ENCODE measurements around the gene ADARB1.

The ADARB1 gene

DNA sequence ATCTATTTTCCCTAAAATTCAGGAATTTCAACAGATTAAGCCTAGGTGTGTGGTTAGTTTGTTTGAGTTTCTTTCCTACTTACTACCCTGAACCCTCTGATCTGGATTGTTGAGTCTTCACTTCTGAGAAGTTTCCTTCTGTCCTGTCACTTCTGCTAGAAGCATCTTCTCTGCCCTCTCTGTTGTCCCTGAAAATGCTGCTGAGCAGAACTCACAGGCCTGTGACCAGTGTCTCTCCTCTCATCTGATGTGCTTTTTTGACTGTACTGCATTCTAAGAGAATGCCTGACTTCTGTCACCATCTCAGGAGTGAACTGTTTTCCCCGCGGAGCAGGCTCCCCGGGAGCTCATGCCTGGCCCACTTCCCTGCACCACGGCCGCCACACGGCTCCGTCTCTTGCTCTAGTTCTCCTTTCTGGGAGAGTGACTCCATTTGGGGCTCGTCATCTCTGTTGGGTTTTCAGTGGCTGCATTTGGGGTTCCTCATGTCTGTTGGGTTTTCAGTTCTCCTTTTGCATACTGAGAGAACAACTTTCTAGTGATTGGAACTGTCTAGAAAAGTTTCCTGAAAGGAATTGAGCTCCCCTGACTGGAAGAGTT lies 135.4 kb downstream of the ADARB1 start:
- no peak for DNase-seq

DNA sequence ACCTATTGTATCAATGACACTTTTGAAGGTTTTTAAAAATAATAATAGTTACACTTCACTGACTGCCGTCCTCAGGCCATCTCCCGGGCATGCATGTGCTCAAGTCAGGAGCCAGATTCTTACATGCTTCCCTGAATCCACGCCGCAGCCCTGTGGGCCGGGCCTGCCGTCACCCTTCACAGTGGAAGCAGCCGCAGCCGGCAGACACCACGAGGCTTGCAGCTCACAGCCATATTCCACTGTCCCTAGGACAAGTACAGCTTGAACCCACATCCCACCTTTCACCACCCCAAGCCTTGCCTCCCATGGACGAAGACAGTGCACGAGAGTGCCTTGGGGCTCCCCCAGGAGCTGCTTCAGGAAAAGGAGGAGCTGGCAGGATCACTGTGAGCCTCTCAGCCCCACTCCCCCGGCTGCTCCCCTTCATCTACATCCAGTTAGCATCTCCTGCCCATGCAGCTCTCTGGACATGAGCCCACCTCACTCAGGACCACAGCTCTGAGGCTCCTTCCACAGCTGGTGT lies 136.1 kb downstream of the ADARB1 start:
- no peak for DNase-seq

DNA sequence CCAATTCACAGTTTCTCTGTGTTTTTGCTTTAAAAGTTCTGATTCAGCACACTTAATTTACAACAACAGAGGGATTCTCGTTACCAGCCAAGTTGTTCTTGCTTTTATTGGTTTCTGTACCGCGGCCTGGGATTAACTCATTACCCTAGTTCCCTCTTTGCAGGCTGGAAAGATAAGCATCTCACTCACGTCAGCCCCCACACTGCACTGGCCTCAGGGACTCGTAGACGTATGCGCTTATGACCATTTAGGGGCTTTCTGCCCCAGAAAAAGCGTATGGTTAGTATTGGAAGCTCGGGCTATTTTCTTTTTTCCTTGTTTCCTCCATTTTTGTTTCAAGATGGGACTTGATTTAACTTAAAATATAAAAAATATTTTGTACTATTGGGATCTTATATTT lies 137.3 kb downstream of the ADARB1 start:
- DNase-seq, result no peak

GRCh38 chr21:45213392-45213791 lies 139.0 kb downstream of the ADARB1 start:
- no peak for DNase-seq

DNA sequence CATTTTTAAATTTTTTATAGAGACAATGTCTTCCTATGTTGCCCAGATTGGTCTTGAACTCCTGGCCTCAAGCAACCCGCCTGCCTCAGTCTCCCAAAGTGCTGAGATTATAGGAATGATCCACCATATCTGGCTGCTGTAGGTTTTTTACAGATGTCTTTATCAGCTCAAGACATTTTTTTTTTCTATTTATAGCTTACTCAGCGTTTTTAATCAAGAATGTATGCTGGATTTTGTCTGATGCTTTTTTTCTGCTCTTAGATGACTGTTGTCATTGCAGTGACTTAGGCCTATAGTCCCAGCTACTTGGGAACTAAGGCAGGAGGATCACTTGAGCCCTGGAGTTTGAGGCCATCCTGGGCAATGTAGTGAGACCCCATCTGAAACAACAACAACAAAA lies 140.8 kb downstream of the ADARB1 start:
- DNase-seq, result no peak

DNA sequence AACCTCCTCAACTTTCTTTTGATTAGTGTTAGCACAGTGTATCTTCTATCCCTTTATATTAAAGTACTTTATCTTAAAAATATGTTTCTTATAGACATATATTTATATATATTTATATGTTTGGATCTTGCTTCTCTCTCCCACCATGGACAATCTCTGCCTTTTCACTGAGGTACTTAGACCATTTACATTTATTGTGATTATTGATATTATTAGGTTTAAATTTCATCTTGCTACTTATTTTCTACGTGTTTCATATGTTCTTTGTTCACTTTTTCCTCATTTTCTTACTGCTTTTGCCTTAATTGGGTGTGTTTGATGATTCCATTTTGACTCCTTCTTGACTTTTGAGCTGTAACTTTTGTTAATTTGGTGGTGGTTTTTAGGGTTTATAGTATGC lies 142.6 kb downstream of the ADARB1 start:
- DNase-seq, result no peak

DNA sequence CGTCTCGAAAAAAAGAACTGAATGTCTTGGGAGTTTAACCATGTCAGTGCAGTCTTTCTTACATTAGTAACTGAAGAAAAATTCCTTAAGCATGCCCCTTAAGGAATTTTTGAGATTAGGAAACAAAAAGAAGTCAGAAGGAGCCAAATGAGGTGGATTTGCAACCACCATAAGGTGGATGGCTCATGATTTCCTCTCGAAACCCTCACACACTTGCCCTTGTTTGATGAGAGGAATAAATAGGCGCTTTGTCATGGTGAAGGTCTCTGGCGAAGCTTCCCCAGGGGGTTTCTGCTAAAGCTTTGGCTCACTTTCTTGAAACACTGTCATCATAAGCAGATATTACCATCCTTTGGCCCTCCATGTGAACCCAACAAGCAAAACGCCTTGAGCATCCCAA lies 145.1 kb downstream of the ADARB1 start:
- no peak for DNase-seq

- no peak for DNase-seq
Measured at GRCh38 chr21:45220071-45220481, 145.7 kb downstream of the ADARB1 start.

DNA sequence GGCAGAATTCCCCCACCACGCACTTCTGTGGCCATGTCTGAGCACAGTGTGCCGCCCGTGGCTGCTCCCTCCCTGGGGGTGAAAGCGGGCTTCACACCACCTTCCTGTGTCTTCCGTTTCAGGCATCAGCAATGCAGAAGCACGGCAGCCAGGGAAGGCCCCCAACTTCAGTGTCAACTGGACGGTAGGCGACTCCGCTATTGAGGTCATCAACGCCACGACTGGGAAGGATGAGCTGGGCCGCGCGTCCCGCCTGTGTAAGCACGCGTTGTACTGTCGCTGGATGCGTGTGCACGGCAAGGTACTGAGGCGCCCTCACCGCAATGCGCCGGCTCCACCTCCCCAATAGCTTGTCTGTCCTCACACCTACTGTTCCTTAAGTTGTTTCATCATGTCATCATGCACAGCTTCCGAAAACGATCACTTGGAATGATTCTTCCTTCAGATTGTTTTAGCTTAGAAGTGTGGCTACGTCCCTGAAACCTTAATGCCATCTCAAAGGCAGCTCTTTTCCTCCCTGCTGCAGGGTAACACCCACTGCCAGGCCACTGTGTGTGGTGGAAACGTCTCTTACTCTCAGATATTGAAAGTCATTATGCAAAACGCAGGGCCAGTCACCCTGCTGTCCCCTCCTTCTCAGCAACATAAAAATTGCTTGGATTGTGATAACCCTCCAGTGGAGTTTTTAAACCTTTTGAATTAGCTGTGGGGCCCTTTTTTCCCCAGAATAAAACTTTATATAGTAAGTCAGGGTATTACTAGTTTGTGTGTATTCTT lies 146.5 kb downstream of the ADARB1 start:
- DNase-seq, result no peak

GRCh38 chr21:45222001-45222400 lies 147.6 kb downstream of the ADARB1 start:
- DNase-seq, result no peak

DNA sequence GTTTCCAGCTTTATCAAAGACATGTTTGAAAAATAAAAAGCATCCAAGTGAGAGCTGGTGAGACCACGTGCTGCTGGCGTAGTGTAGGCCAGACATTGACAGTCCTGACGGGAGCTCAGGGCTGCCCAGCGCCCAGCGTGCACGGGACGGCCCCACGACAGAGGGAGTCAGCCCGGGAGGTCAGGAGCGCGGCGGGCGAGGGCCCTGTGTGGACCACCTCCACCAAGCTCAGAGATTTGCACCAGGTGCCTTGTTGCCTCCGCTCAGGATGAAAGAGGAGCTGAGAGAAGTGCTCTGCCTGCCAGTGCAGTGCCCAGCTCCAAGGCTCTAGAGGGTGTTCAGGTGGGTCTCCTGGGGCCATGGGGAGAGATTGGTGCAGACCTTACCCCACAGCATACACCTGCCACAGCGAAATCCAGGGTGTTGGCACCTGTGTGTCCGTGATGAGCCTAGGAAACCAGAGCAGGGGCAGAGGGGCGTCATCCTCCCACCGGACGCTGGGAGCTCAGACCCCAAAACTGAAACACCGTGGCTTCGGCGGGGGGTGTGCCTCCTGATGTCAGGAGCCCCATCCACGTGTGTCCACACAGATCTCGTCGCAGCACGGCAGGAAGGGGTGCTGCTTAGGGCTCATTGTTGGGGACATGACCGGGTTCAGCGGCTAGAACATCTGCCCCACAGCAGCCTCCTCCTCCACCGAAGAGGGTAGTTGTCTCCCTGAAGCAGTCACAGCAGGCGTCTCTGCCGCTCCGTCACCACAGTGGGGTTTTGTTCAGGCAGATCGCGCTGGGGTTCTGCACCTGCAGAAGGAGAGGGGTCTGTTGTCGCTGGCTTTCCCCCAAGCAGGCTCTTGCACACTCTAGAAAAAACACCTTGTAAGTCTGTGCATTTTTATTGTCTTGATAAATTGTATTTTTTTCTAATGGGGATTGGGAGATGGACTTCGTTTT lies 149.1 kb downstream of the ADARB1 start:
- no peak for DNase-seq

DNA sequence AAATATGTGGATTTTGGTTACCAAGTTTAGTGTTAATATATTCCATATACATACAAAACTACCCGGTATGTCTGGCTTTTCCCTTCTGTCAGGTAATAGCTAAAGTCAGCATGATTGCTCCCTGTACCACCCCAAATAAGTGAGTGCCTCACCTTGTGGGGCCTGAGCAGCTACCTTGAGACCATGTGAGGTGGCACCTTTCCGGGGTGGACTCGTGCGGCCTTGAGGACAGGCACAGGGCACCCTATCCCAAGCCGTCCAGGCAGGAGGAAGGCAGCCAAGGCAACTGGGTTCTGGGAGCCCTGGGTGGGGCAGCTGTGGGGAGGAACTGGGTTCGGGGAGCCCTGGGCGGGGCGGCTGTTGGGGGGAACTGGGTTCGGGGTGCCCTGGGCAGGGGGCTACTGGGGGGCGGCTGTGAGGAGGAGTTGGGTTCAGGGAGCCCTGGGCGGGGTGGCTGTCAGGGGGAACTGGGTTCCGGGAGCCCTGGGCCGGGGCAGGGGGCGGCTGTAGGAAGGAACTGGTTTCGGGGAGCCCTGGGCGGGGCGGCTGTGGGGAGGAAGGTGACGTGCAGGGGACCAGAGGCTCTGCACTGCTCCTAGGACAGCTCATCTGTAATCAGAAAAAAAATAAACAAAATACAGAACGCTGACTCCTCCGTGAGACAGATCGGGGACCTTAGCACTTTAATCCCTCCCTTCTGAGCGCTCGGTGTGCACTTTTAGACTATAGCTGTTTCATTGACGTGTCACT lies 150.0 kb downstream of the ADARB1 start:
- no peak for DNase-seq

DNA sequence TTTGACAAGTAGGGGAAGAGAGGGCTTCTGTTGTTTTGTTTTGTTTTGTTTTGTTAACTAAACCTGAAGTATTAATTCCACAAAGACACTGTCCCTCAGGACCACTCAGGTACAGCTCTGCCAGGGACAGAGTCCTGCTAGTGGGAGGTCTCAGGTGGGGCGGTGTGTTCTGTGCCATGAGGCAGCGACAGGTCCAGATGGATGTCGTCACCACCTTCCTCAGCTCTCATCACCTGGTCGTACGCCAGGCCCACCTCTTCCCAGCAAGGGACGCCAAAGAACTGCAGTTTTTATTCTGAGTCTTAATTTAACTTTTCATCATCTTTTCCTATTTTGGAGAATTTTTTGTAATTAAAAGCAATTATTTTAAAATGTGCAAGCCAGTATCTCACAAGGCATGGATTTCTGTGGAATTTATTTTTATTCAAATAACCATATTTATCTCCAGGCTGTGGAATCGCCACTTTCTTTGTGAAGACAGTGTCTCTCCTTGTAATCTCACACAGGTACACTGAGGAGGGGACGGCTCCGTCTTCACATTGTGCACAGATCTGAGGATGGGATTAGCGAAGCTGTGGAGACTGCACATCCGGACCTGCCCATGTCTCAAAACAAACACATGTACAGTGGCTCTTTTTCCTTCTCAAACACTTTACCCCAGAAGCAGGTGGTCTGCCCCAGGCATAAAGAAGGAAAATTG lies 150.8 kb downstream of the ADARB1 start:
- no peak for DNase-seq

GRCh38 chr21:45225741-45226327 lies 151.5 kb downstream of the ADARB1 start:
- no peak for DNase-seq

DNA sequence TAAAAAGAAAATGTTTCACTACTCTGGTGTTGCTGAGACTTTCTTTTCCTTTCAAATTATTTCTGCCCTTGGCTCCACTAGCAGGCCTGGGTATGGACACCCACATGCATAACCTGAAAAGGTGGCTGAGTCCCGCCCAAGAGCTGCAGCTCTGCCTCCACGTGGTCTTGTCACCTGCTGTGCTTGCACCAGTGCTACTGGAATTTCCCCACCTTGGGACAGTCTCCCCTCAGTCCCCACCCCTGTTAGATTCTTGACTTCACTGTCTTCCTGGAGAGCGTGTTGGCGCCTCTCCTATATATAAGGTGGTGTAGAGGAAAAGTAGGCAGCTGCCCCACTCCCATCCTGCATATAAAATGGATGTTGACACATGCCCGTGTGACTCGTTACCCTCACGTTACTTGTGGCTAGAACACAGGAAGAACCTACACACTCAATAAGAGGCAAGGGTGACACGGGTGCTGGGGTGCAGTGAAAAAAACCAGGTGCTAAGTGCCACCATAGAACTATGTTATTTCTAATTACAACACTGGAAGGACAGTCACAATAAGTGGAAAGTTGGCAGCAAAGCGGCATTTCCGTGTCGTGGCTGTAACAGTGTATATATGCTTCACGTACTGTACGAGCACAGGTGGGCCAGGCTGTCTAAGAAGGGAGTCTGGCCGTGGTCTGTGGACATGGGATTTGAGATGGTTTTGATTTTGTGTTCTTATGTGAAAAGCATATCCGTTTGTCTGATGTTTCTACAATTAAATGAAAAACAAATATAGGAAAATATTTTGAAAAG lies 152.4 kb downstream of the ADARB1 start:
- no peak for DNase-seq

GRCh38 chr21:45227735-45228134 lies 153.4 kb downstream of the ADARB1 start:
- DNase-seq, result no peak

DNA sequence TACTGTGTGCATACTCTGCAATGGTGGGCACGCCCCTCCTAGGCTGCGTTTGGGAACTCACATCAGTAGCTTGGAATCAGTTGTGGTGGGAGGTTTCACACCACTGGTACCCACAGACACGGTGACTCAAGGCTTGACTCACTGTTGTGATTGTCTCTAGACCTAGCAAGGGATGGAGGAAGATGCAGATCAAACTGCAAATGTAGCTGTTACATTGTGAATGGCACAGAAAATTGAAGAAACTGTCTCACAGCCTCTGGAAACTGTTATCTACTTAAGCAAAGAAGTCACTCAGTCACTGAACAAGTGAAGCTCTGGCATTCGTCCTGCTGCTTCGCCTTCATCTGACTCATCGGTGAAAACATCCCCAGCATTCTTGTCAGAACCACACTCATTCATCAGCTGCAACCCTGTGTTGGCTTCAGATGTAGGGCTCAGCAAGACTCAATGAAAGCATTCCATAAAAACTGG lies 153.8 kb downstream of the ADARB1 start:
- peak; percentile 49 for DNase-seq

DNA sequence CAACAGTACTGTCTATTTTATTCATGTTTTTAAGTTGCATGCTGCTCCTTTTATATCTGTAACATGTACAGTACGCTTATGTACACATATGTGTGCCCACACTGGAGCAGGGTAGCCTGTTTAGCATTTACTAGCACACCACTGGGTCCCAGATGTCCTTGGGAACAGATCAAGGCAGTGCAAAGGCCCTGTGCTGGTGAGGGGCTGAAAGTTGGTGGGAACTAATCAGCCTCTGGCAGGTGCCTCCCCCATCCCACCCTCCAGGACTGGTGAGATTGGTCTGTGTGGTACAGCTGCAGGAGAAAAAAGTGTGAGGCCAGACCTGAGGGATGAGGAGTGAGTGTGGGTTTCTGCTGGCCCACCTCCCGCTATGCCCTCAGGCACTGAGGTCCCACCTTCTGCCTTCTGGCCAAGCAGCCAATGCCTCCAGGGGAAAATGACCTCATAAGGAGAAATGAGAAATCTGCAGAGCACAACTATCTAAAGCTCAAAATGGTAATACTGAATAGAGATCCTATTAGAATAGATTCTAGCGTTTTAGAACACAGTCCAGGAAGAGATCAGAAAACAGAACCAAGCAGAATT lies 154.4 kb downstream of the ADARB1 start:
- DNase-seq, result no peak

DNA sequence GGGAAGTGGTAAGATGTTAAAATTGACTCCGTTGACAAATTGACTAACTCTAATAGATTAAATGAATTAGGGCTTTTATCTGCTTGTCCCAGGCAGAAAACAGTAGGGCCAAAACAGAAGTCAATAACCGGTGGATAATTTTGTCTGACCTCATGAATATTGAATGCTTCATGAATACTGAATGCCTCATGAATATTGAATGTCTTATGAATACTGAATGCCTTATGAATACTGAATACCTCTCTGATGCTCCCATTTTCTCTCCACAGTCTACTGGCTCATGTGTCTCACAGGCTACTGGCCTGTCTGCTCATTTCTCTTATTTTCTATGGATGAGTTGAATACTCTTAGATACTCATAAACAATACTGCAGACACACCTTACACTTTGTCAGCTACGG lies 157.3 kb downstream of the ADARB1 start:
- DNase-seq, result no peak

DNA sequence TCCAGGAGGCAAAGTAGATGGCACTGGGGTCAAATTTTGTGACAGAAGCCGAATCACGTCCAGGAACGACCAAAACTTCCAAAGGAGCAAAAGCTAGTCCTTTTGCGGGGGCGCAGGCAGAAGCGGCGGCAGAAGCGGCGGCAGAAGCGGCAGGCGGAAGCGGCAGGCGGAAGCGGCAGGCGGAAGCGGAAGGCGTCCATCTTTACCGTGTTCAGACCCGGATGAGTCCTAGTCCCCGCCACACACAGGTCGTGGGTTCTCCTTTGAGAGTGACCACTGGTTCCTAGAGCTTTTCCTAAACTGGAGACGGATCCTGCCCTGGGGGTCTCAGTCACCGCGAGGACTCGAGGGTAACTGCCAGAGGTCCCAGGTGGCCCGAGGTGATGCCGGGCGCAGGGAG lies 159.7 kb downstream of the ADARB1 start:
- no peak for DNase-seq
